Epithelial cell of prostate (primary cell): Measurements from ENCODE around the gene PRIM2.
"Not testable (repeated sequence)": the region's sequence is repeated elsewhere in the genome, so short reads cannot be mapped to it uniquely, and the experiment has no call there.

Experiments used
- DNase-seq: peaks from one replicate; pipeline ENCODE4 v3.0.0-alpha.2; 2011; ENCODE audit warnings: low read depth, low spot score
- H3K27ac ChIP-seq: fragments of 450-650 bp; 2 replicates; pipeline ENCODE4 v1.5.1; 2017; ENCODE audit warnings: mild to moderate bottlenecking

The PRIM2 gene

DNA sequence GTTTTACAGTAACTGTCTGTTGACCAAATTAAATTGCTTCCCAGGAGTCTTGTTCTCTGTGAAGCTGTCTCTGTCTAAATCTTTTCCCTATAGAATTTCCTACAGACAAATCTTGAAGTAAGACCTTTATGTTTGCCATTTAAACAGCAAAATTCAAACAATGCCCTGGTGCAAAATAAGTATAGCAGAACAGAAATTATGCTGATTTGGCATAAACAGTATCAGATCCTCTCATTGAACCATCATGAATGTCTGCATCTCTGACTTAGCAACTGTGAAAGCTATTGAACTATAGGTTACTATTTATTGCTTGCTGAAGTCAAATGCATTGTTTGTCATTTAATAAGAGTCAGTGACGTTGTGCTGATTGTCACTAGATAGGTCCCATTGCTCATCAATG, 123.3 kb downstream of the PRIM2 start:
- not testable (repeated sequence) for DNase-seq, H3K27ac ChIP-seq

DNA sequence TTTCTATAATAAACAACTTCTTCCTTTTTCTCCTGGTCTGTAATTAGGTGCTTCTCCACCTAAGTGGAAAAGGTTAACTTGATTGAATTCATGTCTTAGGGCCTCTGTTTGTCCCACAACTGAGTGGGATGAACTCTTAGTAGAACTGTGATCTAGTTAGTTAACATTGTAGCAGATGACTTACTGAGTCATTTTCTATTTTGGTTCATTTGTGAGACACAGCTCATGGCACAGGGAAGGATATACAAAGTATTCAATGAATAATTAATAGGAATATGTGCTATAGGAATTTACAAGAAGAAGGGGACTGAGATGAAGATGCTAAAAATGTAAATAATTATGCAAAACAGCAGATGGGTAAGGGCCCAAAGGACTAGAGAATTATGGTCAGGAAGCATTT, 124.7 kb downstream of the PRIM2 start:
- DNase-seq, H3K27ac ChIP-seq: not testable (repeated sequence)

DNA sequence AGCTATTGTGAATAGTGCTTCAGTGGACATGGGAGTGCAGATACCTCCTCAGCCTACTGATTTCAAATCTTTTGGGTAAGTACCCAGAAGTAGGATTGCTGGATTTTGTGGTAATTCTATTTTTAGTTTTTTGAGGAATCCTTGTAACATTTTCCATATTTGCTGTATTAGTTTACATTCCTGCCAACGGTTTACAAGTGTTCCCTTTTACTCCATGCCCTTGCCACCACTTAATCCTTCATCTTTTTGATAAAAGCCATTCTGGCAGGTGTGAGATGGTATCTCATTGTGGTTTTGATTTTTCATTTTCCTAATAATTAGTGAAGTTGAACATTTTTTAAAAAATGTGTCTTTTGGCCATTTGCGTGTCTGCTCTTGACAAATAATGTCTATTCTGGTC, 125.8 kb downstream of the PRIM2 start:
- not testable (repeated sequence) for DNase-seq, H3K27ac ChIP-seq

DNA sequence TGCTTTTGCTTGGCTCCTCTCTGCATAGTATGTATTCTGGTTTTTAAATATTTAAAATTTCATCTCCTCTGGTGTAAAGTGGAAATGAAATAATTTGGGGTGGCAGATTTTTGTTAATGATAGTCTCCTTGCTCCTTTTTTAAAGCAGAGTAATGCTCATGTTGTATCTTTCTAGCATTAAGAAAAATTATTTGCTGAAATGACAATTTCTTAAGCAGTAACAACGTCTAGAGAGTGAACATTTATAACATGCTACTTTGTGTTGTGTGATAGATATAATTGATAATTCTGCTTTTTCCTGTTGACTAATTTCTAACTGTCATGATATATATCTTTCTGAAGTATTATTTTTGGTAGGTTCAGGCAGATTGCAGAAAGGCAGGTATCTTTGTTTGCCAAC, 127.4 kb downstream of the PRIM2 start:
- DNase-seq, H3K27ac ChIP-seq: not testable (repeated sequence)

DNA sequence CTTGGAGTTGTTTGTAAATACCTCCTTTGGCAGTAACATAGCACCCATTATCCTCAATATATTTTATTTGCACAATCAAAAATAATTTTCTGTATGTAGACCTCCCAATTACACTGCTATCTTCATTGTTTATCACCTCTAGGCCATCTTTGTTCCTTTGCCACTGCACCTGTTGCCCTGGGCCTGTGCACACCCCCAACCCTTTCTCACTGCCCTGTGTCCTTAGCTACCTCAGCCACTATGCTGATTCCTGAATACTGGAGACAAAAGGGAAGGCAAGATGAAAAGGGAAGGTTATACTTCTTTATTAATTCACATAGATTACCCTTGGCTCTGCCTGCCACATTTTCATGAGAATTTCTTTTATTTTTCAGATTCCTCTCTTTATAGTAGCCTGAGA, 127.9 kb downstream of the PRIM2 start:
- not testable (repeated sequence) for H3K27ac ChIP-seq, DNase-seq

DNA sequence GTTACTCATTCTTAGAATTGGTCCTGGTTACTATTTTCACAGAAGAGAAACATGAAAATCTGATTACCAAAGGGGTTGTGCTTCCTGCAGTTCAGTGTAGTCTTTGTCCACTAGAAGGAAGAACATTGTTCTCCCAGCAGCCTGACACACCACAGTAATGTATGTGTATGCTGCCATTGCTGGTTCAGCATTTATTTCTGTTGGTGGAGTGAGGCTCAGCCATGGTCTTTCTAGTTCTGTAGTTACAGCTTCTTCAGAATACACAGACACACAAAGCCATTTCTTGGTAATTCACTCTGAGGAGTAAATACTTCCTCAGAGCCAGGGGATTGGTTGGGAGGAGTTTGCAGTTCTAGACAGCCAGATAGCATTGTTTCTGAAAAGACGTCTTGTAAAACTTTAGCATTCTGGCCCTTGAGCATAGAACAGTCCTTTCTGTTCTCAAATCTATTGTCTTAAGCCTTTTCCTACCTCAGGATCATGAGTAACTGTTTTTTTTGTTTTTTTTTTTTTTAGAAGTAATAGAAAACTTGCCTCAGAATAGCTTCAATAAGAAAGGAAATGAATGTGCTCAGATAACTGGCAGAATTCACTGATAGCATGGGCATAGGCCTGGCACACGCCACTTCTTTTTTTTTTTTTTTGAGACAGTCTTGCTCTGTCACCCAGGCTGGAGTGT, 128.5 kb downstream of the PRIM2 start:
- H3K27ac ChIP-seq, DNase-seq: not testable (repeated sequence)

DNA sequence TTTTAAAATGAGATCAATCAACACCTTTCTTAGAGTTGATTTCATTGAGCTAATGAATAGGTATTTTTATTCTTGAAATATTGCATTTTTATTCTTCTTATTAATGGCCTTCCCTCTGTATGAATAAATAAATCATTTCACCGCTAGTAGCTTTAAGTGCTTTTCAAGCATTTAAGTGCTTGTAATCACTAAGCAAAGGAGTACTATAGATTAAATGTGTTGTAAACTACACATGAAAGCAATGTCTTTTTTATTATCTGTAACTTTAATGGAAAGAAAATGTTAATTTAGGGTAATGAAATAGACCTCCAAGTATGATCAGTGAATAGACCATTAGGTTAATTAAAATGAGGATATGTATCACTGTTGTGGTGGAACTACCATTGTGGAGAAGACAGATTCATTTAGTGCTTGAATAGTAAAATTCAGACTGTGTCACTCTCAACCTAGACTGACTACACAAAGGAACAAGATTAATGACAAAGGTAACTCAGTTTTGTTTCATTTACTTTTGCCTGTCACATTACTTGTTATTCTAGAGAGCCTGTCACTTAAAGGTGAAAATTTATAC, 132.2 kb downstream of the PRIM2 start:
- not testable (repeated sequence) for H3K27ac ChIP-seq, DNase-seq

DNA sequence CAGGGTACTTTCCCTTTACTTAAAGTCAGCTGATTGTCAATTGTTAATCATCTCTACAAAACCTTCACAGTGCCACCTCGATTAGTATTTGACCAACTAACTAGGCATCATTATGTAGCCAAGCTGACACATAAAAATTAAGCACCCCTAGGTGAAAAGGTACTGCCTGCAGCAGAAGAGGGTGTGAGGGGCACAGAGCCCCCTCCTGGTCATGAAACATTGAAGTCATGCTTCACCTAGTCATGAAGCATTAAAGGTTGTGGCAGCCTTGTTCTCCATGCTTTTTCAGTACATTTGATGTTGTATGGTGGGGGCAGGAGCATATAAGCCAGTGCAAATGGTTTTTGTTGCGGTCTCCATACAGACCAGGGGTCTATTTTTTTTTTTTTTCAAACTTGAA, 142.4 kb downstream of the PRIM2 start:
- H3K27ac ChIP-seq, DNase-seq: not testable (repeated sequence)

DNA sequence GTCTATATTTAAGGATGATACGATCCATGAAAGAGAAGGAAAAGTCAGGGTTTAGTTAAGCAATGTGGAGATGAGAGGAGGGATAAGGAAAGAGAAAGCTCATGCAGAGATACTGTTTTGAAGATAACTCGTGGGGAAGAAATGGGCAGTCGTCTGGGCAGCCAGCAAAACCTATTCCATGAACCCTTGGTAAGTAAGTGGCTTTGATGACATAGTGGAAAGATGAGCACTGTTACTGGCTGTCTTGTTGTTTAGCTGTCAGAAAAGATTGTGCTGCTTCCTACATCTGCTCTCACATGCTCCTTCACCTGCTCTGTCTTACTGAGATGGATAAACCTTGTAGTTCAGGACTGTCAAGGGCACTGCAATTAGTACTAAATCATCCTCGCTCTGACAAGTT, 143.6 kb downstream of the PRIM2 start:
- H3K27ac ChIP-seq, DNase-seq: not testable (repeated sequence)

DNA sequence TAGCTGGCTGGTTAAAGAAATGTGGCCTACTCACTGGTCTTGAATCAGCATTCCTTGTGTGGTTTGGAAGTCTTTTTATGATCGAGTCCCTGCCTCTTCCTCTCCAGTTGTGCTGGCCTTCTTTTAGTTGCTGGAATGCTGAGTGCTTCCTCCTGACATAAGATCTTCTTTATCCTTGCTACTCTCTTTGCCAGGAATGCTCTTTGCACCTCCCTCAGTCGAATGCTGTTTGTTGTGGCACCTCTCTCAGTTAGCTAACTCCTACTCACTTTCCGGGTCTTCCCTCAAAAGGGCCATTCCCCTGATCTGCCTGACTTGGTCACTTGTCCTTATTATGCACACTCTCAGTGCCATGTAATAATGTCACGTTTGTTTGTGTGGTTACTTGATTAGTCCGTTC, 146.4 kb downstream of the PRIM2 start:
- not testable (repeated sequence) for DNase-seq, H3K27ac ChIP-seq

DNA sequence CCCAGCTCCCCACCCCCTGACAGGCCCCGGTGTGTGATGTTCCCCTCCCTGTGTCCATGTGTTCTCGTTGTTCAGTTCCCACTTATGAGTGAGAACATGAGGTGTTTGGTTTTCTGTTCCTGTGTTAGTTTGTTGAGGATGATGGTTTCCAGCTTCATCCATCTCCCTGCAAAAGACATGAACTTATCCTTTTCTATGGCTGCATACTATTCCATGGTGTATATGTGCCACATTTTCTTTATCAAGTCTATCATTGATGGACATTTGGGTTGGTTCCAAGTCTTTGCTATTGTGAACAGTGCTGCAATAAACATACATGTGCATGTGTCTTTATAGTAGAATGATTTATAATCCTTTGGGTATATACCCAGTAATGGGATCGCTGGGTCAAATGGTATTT, 148.5 kb downstream of the PRIM2 start:
- DNase-seq, H3K27ac ChIP-seq: not testable (repeated sequence)

DNA sequence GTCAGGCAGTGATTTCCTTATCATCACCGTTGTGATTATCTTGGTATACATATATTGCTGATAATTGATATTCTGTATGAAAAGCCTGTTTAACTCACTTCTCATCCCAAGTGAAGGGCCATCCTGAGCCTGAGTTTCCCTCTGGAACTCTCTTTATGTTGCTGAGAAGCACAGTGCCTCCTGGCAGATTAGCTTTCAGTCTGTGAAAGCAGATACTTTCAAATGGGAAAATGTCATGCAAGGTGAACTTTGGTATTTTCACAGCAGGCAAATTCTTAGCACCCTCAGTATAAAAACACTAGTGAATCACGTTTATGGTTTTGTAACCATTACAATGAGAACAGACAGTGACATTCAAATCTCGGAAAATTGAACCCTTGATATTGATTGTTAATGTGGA, 151.6 kb downstream of the PRIM2 start:
- H3K27ac ChIP-seq: no peak overlapping the region
- DNase-seq: no peak

DNA sequence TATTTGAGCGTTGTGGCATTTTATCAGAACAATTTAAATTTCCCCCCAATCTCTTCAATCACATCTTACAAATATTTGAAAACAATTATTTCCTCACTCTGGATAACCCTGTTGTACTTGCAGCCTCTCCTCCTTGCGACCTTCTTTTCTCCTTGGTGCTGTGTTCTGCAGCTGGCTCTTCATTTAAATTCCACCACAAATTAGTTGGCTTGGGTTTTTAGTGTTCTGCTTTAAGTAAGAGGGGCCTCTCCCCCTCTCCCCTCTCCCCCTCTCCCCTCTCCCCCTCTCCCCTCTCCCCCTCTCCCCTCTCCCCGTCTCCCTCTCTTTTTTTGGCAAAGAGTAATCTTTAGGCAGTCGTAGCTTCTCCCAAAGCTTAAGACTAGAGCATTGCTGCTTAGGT, 152.7 kb downstream of the PRIM2 start:
- H3K27ac ChIP-seq, DNase-seq: not testable (repeated sequence)

DNA sequence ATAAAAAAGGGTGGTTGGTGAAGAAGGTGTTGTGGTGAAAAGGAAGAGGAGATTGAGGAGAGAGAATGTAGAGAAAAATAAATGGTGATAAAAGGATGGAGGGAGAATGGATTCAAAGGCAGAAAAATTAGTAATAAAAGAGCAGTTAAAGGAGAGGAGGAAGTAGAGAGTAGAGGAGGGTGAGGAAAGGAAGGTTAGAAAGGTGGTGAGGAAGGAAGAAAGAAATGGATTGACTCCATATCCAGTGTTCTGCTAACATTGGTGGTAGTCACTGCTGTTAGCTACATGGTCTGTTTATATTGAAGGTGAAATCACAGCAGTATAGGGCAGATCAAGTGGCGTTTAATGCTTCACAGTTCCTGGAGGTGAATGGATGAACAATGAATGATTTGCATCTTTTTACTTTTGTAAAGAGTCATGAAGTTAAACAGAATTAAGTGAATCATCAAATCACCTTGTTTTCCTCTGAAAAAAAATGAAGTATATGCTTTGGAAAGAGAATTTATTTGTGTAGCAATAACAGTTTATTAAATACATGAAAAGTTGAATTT, 154.0 kb downstream of the PRIM2 start:
- not testable (repeated sequence) for DNase-seq, H3K27ac ChIP-seq

DNA sequence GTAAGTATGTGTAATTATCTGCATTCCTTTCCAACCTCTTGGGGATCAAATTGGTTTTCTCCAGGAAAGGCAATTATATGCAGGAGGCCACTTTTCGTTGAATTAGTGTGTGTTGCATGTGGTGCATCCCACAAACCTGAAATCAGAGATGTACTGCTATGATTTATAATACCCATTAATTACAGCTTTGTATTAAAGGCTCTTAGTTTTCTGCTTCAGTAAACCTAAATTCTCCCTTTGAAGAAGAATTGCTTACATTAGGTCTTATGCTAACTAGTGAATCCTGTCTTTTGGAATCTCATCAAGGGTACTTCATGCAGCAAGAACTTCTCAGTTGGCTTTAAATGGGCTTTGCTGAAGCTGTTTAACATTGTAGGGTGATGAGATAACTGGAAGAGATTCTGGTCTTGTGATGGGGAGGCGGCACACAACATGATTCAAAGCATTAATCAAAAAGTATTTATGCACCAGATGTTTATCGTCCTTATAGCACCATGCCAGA, 155.5 kb downstream of the PRIM2 start:
- DNase-seq, H3K27ac ChIP-seq: not testable (repeated sequence)

DNA sequence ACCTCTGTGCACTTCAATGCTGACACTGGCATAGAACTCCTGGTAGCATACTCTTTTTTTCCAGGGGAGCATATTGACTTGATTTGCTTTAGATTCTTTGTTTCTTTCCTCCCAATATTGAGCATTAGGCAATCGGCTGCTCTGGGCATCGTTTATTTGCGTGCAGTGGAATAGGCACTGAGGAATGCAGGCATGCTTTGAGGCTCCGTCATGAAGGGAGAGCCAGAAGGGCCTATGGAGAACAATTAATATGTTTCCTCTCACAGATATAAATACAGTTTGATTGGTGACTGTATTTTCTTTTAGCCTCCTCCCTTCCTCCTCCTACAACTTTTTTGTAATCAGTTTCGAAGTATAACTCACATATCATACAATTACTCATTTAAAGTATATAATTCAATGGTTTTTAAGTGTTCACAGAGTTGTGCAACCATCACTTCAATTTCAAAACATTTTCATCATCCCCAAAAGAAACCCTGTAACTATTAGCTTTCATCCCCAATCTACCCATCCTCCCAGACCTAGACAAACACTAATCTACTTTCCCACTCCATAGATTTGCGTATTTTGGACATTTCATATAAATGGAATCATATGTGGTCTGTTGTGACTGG, 157.5 kb downstream of the PRIM2 start:
- not testable (repeated sequence) for H3K27ac ChIP-seq, DNase-seq

DNA sequence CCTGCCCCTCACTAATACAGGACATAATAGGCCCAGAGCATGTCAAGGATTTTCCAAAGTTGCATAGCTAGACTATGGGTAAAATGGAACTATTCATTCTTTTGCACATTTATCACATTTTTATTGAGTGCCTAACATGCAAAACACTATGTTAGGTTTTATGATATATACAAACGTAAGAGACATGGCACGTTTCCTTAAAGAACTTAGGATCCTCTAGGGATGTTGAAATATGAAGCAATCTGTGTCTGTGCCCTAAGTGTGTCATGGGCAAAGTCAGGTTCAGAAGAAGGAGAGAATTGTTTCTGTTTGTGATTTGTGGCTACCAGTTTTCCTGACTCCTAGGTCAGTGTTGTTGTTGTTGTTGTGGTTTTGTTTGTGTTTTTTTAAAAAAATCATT, 158.2 kb downstream of the PRIM2 start:
- DNase-seq: not testable (repeated sequence)

DNA sequence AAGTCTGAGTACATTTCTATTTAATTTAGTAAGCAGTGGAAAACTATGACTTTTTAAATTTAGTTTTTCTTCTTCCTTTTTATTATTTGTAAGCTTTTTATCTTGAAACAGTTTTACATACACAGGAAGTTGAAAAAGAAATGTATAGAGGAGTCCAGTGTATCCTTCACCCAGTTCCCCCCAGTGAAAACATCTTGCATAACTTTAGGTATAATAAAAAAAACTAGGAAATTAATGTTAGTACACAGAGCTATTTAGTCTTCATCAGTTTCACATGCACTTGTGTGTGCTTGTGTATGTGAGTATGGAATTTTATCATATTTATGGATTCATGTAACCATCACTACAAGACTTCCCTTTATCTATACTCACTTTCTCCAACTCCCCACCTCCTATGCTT, 162.8 kb downstream of the PRIM2 start:
- not testable (repeated sequence) for H3K27ac ChIP-seq, DNase-seq

More for the DNA sequence above, 158.2 kb downstream of the PRIM2 start:
- not testable (repeated sequence) for H3K27ac ChIP-seq

DNA sequence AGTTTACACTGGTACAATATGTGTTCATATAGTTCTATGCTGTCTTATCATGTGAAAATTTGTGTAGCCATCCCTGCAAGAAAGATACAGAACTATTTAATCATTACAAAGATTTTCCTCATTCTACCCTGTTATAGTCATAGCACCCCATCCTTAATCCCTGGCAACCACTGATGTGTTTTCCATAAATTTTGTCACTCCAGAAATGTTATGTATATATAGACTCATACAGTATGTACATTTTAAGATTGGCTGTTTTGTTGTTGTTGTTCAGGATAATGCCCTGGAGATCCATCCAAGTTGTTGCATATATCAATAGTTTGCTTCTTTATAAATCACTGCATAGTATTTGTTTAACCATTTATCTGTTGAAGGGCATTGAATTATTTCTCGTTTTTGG, 163.7 kb downstream of the PRIM2 start:
- DNase-seq, H3K27ac ChIP-seq: not testable (repeated sequence)

DNA sequence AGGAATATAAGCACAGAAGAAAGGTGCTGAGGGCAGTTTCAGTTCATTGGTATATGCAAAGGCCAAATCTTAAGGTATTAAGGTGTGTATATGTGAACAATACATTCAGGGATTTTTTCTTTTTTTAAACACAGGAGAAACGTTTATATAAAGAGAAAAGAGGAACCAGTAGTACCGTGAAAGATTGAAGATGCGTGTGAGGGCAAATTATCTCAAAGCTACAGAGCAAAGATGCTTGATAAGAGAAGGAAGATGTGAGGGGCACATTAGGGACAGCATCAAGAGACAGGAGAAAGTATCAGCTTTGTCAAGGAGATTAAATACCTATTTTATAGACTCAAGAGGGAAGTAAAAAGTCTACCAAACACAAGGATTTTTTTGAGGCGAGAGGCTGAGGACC, 165.0 kb downstream of the PRIM2 start:
- DNase-seq: not testable (repeated sequence)

DNA sequence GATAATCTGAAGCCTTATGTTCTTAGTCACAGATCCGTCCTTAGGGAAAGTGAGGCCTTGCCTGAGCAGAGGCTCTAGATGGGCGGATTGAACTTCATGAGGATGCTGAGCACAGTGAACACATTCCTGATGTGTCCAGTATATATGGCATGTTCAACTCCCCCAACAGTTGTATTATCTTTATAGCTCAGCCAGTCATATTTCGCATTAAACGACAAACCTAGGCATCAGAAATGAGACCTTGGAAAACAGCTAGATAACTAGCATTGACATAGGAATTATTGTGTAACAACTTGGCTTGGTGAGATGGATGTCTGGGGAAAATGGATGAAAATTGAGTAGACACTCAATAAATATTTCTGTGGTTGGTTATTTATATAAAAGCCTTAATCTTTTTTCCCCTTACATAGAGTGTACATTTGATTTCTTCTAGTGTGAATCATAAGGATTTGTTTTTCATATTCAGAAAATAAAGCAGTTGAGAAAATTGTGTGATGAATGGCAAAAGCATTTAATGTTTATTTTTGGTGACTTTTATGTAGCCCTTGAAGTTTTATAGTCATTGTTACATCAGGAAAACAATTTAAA, 169.2 kb downstream of the PRIM2 start:
- not testable (repeated sequence) for H3K27ac ChIP-seq, DNase-seq

More for the DNA sequence above, 165.0 kb downstream of the PRIM2 start:
- not testable (repeated sequence) for H3K27ac ChIP-seq
